ENCODE data around the gene F7.

- TF ChIP-seq CTCF (IDR thresholded peaks at IDR 0.05) (no peak), POLR2A (IDR thresholded peaks at IDR 0.05) (no peak)
Measured at GRCh38 chr13:113110852-113111315, 5.3 kb downstream of the F7 start.
